ENCODE measurements around the gene MID1IP1.

MID1IP1 gene, protein sequence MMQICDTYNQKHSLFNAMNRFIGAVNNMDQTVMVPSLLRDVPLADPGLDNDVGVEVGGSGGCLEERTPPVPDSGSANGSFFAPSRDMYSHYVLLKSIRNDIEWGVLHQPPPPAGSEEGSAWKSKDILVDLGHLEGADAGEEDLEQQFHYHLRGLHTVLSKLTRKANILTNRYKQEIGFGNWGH

DNA sequence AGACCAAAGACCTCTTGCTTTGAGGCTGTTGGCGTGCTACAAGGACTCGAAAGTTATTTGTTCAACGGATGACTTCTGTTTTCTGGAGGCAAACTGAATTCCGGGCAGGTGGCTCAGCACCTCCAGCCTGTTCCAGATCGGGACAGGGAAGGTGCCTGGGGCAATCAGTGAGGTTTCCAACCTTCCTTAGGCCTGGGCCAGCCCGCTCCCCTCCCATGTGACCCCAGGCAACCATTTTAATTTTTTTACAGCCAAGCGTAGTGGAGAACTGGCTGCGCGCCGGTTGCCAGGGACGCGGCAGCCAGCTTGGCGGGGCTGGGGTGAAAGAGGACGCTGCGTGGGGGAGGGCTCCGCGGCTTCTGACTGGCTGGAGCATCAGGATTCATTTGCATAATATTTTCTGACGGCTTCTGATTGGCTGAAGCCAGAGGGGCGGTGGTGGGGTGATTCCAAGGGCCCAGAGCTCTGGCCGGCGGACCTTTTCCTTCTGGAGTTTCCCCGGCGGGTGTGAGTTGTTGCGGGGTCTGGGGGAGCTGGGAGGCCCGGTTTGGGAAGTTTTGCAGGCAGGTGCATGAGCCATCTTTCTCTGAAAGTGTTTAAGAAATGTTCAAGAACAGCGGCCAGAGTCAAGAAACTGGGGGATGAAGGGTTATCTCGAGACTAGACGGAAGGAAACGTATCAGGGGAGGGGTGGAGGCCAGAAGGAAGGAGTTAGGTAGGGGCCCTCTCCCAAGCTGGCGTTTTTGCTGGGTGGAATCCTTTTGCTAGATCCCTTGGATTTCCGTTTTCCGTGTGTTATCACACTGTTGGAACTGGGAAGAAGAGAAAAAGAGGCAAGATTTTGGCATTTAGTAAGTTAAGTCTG is at the start of gene MID1IP1:
MID1IP1 (plus strand) TSS at position 479 of the 865 bp plus-strand sequence. CDS start 3,488 bp downstream, outside the sequence.
- peak in 1 of 2 donors; percentile 37 for DNase-seq (ENCODE audit: low read depth in 2 of 2)

DNA sequence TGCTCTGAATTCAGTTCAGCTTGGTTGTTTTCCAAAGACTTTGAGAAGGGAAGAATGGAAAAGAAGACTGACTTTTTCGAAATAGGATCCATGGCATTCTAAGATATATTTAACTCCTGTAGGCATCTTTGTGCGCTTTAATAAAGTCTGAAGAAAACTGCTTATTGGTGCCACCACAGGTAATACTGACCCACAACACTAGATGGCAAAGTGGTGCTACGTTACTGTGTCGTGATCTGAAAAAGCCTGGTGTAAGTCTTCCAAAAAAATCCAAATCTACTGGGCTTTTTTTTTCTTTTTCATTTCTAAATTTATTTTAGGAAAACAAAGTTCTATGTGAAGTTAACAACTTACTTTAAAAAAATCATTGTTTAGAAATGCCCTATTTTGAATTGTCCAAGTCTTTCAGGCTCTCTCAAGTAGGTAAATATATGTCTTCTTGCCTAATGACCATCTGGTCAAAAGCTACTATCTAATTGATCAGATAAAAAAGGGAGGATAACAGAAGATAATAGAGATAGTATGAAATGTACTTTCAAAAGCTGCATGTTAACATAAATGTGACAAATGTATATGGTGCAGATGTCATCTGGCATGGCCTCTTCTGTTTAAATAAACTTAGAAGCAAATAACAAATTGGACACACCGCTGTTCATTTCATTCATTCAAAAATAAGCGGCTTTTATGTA is 47.0 kb upstream of the MID1IP1 start:
- DNase-seq (ENCODE audit: low read depth in 2 of 2) = no peak

DNA sequence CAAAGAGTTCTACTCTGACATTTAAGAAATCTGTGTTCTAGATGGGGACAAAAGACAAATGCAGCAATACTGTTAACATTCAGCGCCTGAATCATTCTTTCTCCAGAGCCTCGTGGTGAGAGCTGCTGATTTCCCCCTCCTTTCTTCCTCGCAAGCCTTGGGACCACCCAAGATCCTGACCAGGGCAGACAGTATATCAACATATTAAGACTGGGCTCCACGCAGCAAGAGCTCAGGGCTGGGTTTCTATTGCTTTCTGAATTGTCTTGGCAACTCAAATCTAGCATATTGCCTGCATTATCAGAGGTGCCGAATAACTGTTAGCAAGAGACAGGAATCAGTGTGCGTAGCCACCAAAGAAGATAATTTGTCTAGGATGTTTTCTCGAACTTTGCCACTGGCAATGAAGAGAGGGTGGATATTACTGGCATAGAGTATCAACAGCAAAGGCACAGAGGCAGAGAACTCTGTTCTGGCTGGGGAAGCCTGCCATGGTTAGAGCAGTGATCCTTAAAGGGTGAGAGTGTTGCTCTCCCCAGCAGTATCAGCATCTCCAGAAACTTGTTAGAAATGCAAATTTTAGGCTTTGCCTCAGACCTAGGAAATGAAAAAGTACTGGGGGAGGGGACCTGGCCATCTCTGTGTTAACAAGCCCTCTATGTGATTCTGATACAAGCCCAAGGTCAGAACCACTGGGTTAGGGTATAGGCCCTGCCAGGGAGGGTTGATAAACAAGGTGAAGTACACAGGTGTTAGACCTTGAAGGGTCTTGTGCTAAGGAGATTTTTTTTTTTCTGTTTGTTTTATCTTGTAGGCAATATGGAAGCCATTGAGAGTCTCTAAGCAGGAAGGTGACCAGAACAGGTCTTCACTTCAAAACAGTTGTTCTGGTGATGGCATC is 46.2 kb upstream of the MID1IP1 start:
- DNase-seq (ENCODE audit: low read depth in 2 of 2) = no peak

DNA sequence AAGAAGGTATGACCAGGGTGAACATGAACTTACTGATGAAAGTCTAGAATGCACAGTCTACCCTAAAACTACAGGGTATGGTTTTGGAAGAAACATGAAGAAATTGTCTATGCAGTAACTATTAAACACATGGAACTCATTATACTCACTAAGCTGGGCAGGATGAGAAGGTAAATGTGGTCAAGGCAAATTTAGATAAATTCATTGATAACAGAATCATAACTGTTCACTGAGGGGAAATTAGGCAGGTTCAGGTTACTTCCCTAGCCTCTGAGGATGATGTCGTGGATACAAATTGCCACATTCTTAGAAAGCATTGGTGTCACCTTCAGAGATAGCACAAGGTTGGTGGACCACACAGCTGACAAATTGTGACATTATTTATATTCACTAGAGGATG is 40.4 kb upstream of the MID1IP1 start:
- DNase-seq (ENCODE audit: low read depth in 2 of 2) = no peak

DNA sequence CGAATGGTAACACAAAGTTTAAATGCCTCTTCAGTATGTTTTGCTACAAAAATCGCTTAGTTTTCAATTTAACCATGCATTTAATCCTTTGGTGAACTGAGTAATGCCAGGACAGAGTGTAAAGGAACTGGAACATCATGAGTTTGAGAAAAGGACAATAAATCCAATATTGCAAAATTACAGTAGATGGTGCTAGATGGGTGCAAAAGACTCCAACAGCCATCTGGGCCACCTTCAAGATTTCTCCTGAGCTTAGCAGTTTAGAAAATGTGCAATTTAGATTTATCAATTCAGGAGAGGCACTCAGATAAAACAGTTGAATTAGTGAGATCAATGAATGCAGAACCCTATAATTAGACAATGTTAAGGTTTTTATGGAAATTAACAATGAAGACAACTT is 33.2 kb upstream of the MID1IP1 start:
- DNase-seq (ENCODE audit: low read depth in 2 of 2) = no peak

DNA sequence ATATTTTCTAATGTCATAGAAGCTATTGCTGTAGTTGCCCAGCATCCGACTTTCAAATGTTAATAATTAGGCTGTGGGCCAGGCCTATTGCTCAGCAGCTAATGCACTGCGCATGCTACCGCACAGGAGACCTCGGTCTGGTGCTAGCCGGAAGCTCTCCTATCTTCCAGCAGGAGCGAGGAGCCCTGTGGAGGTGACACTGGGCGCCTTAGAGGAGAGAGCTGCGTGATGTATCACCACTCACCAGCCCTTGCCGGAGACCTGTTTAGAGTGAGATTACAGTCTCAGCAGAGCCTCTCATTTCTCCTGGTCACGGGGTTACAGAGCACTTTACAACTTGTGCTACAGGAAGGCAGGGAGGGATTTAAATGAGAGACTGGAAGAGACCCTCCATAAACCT is 31.1 kb upstream of the MID1IP1 start:
- DNase-seq (ENCODE audit: low read depth in 2 of 2) = no peak

DNA sequence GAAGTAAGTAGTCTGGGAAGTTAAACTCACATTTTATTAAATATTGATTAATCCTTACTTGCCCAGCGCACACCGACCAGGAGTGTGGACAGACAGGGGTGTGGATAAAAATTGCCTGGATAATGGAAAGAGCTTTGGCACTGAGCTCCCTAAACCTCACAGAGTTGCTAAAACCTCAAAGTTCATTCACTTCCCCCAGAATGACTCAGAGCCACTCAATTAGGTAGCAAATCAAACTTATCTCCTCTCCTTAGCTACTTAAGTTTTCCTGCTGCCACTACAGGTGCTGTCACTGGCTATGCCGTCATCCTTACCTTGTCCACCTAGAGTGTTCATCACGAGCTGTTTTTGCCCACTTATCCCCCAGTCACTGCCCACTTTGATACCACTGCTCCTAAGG is 27.0 kb upstream of the MID1IP1 start:
- no peak for DNase-seq (ENCODE audit: low read depth in 2 of 2)

DNA sequence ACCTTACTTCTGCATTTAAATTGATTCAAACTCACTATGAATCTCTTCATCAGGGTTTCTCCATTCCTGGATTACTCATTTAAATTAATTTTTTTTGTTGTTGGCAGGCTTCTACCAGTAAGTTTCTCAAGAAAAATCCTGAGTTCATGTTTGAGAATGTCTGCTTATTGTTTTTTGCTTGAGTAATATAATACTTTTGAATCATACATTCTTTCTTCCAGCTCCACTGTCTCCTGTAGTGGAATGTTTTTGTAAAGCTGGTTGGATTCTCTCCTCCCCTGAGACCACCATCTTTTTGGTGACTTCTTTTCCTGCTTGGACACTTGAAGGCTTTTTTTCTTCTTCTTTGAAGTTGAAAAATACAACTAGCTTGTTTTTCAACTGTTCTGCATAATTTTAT is 4.3 kb upstream of the MID1IP1 start:
- DNase-seq (ENCODE audit: low read depth in 2 of 2) = no peak

DNA sequence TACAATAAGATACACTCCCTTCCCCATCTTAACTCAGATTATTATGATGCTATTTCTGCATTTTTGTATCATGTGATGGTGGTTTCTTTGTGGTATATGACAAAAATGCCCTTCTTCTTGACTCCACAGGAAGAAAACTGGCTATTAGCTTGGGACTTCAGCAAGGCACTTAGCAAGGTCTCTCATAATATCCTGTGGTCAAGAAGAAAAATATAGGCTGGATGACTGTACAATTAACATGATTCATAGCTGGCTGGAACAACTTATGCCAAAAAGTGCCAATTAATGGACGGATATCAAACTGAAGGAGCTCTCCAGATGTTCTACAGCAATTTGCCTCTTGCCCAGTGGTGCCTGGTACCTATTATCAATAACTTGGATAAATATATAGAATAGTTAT is 2.3 kb upstream of the MID1IP1 start:
- no peak for DNase-seq (ENCODE audit: low read depth in 2 of 2)

DNA sequence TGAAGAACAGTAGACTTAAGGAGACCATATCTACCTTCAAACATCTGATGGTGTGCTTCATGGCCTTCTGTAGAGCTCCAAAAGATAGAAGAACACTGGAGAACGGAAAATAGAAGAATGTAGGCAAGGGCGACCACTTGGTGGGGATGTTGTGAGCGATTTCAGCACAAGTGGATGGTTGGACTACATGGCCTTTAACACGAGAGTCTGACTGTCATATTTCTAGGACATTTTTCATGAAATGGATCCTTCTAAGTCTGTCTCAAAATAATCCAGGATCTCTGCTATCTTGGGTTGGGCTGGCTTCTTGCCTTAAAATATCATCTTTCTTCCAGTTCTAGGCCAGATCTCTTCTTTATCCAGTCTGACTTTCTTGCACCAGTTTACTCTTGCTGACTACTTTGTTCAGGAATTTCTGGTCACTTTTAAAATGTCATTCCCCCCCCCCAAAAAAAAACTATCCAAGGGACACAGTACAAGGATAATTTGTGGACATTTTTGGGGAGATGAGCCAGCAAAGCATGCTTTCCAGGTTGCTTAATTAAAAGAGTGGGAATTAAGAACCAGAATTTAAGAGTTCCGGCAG is 1.2 kb upstream of the MID1IP1 start:
- no peak for DNase-seq (ENCODE audit: low read depth in 2 of 2)

DNA sequence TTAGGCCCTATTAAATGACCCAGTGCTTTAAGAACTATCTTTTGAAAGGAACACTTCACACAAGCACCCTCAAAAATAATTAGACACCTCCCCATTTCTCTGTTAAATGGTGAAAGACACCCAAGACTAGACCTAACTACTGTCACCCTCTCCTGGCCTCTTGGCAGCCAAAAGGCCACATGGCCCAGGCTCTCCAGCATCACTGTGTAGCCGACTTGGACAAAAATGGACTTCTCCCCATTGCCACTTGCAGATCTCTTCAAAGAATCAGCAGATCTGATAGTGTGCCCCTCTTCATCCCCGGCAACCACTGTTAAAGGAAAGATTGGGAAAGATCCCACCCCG is 2.0 kb downstream of the MID1IP1 start:
- DNase-seq (ENCODE audit: low read depth in 2 of 2) = no peak

DNA sequence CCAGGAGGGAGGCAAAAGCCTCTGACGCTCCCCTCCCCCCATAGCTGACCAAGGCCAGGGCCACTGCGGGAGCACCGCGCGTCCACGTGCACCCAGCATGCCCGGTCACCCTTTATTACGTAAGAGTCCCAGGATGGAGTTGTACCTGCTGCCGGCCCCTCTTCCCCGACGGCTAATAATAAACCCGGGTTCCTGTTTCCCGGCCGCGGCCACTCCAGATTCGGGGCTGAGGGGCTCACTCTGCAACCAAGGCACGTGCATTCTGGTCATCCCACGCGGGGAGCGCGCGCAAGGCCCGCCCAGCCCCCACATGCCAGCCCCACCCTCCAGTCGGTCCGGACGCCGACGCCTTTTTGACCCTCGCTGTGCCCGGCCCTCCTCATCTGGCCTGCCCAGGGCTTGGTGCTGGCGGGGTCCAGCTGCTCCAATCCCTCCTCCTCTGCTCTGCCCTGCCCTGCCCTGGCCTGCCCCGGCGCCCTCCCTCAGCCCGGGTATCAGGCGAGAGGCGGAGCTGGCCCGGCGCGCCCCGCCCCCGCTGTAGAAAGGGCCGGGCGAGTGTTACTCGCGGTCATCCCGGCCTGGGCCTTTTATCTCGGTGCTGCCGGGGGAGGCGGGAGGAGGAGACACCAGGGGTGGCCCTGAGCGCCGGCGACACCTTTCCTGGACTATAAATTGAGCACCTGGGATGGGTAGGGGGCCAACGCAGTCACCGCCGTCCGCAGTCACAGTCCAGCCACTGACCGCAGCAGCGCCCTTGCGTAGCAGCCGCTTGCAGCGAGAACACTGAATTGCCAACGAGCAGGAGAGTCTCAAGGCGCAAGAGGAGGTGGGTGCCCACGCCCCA is 2.6 kb downstream of the MID1IP1 start:
- DNase-seq (ENCODE audit: low read depth in 2 of 2) = no peak

DNA sequence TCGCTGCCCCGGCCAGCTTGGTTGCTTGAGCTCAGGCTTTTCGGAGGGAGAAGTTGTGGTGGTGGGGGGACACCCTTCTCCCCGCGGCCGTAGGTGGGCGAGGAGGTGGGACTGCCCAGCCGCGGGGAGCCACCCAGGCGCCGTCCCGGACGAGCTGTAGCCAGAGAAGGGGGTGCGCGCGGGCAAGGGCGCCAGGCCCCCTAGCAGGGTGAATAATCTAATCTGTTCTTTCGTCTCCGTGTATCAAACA is 3.1 kb downstream of the MID1IP1 start:
- no peak for DNase-seq (ENCODE audit: low read depth in 2 of 2)

DNA sequence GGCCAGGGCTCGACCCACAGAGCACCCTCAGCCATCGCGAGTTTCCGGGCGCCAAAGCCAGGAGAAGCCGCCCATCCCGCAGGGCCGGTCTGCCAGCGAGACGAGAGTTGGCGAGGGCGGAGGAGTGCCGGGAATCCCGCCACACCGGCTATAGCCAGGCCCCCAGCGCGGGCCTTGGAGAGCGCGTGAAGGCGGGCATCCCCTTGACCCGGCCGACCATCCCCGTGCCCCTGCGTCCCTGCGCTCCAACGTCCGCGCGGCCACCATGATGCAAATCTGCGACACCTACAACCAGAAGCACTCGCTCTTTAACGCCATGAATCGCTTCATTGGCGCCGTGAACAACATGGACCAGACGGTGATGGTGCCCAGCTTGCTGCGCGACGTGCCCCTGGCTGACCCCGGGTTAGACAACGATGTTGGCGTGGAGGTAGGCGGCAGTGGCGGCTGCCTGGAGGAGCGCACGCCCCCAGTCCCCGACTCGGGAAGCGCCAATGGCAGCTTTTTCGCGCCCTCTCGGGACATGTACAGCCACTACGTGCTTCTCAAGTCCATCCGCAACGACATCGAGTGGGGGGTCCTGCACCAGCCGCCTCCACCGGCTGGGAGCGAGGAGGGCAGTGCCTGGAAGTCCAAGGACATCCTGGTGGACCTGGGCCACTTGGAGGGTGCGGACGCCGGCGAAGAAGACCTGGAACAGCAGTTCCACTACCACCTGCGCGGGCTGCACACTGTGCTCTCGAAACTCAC is 3.6 kb downstream of the MID1IP1 start:
- no peak for DNase-seq (ENCODE audit: low read depth in 2 of 2)

DNA sequence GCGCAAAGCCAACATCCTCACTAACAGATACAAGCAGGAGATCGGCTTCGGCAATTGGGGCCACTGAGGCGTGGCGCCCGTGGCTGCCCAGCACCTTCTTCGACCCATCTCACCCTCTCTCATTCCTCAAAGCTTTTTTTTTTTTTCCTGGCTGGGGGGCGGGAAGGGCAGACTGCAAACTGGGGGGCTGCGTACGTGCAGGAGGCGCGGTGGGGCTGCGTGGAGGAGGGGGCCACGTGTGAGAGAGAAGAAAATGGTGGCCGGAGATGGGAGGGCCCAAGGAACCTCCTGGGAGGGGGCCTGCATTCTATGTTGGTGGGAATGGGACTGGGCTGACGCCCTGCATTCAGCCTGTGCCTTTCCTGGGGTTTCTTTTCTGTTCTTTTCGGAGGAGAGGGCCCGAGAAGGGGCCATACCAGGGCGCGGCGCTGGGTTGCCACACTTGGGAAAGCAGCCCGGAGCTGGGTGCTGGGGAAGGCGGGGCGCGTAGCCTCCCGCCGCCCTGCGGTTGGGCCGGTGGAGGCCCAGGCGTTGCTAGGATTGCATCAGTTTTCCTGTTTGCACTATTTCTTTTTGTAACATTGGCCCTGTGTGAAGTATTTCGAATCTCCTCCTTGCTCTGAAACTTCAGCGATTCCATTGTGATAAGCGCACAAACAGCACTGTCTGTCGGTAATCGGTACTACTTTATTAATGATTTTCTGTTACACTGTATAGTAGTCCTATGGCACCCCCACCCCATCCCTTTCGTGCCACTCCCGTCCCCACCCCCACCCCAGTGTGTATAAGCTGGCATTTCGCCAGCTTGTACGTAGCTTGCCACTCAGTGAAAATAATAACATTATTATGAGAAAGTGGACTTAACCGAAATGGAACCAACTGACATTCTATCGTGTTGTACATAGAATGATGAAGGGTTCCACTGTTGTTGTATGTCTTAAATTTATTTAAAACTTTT is 4.5 kb downstream of the MID1IP1 start:
- no peak for DNase-seq (ENCODE audit: low read depth in 2 of 2)

DNA sequence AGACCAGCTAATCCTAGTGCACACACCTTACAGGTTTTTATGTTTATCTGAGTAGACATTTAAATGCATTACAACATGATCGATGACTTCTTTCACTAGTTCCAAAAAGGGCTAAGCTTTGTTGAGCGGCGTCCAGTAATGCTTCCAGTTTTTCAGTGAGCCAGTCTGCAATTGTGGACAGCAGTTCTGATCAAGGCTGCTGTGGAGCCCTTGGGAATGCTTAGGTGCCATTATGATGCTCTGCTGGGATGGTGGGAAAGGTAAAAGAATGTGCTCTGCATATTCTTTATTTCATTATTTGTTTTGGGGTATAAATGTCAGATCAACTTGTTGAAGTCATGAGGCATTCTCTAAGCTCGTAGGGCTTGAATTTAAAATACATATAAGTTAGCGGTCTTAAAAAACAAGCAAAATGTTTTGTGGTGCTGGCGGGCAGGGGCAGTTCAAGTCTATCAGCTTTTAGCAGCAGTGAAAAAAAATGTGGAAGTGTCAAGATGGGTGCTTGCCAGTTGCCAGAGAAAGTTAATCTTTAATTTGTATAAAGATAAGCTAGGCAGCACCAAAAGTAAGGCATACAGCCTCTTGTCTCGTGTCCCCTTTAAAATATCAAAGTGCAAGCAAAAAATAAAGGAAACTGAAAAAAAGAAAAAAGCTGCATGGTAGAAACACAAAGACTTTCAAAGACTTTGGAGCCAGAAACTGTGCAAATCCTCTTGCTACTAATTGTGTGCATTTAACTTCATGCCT is 5.8 kb downstream of the MID1IP1 start:
- DNase-seq (ENCODE audit: low read depth in 2 of 2) = no peak

DNA sequence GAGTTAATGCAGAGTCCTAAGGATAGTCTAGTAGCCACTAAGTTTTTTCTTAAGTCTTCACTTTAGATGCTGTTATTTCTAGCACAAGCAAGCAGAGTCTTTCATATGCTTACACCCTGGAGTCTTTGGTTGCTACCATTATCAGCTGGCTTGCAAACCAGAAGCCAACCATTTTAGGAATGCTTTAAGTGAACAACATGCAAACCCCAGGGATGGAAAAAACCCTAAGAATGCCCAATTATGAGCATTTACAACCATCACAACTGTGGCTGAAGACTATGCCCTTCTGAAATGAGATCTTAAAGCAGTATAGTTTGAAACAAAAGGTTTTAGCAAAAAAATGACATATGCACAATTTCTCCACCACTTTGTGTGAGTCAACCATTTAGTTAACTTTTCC is 6.6 kb downstream of the MID1IP1 start:
- no peak for DNase-seq (ENCODE audit: low read depth in 2 of 2)

DNA sequence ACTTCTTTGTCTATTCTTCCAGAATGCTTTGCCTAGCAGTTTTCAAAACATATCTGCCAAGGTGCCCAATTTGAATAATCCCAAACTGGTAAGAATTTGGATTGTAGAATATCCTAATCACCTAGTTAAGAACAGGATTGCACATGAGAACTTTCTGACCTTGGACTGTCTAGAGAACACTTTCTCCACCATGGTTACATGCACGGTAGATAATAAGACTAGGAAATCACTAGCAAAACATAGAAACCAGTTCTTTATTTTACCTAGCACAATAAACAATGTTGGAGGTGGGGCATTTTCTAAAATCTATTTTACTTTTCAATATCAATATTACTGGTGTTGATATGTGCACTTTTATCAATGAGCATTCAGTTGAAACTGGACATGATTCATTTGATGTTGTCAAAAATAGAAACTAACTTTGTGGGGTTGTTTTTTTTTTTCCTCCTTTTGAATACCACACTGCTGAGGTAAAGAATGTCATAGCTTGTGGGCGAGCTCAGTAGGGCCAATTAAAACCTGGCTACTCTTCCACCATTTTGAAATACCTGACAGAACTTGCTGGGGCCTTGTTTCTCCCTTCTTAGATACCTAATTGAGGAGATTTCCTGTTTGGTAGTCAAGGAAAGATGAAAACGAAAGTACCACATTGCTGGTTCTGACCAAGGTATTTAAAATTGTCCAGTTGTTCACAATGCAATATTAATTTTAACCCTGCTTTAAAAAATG is 10.4 kb downstream of the MID1IP1 start:
- no peak for DNase-seq (ENCODE audit: low read depth in 2 of 2)

All from stimulated activated CD8-positive, alpha-beta memory T cell treated with anti-CD3 and anti-CD28 coated beads, Interleukin-7, amount 100 ng/mL, for 1 hour (primary cell).